NCI-H1048 (cell line): ENCODE data around the gene HLA-DQA1.
"Not testable (repeated sequence)": the region's sequence is repeated elsewhere in the genome, so short reads cannot be mapped to it uniquely, and the experiment has no call there.

Experiments used
- DNase-seq: peaks from one replicate; lab custom pipeline; 2025; lab: John Stamatoyannopoulos, UW

The HLA-DQA1 gene

GRCh38 chr6:32622545-32623401 is 14.4 kb upstream of the HLA-DQA1 start:
- no peak for DNase-seq

DNA sequence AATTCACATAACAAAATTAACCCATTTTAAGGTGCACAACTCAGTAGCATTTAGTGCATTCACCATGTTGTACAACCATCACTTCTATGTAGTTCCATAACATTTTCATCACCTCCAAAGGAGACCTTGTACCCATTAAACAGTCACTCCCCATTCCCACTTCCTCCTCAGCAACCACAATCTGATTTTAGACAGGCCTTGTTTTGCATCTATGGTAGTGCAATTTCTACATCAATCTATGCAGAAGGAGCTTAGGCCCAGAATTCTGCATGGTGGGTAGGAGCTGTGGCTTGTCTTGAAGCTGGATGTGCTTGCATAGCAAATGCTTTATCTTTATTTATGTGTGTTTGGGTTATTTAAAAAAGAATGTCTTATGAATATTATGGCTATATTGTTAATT is 13.5 kb upstream of the HLA-DQA1 start:
- DNase-seq, result no peak

- no peak for DNase-seq
Measured at GRCh38 chr6:32624565-32624964, 12.6 kb upstream of the HLA-DQA1 start.

DNA sequence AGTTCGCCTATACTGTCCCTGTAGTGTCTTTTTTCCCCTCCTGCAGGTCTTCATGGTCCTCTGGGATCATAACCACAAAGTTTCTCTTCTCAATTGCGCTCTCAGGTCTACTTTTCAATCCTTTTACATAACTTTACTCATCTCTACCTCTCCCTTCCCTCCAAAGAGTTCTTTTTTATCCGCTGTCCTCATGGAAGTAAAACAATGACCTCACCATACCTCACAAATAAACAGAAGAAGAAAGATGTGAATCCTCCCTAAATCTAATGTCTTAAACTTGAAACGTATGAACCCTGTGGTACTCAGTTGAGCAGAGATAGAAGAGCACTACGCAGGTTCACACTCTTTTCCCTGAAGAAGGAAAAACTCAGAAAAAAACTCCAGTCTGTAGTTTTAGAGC is 12.1 kb upstream of the HLA-DQA1 start:
- DNase-seq, result no peak

GRCh38 chr6:32627249-32627648 is 10.0 kb upstream of the HLA-DQA1 start:
- DNase-seq, result no peak

- no peak for DNase-seq
Measured at GRCh38 chr6:32627831-32628230, 9.4 kb upstream of the HLA-DQA1 start.

DNA sequence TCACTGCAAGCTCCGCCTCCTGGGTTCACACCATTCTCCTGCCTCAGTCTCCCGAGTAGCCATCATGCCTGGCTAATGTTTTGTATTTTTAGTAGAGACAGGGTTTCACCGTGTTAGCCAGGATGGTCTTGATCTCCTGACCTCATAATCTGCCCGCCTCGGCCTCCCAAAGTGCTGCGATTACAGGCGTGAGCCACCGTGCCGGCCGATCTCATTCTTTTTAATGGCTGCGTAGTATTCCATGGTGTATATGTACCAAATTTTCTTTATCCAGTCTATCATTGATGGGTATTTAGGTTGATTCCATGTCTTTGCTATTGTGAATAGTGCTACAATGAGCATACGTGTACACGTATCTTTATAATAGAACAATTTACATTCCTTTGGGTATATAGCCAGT is 7.4 kb upstream of the HLA-DQA1 start:
- DNase-seq, result not testable (repeated sequence)

GRCh38 chr6:32635526-32636123 is 1.6 kb upstream of the HLA-DQA1 start:
- DNase-seq, result no peak

GRCh38 chr6:32637883-32638282 is 677 bp downstream of the HLA-DQA1 start:
- no peak for DNase-seq

DNA sequence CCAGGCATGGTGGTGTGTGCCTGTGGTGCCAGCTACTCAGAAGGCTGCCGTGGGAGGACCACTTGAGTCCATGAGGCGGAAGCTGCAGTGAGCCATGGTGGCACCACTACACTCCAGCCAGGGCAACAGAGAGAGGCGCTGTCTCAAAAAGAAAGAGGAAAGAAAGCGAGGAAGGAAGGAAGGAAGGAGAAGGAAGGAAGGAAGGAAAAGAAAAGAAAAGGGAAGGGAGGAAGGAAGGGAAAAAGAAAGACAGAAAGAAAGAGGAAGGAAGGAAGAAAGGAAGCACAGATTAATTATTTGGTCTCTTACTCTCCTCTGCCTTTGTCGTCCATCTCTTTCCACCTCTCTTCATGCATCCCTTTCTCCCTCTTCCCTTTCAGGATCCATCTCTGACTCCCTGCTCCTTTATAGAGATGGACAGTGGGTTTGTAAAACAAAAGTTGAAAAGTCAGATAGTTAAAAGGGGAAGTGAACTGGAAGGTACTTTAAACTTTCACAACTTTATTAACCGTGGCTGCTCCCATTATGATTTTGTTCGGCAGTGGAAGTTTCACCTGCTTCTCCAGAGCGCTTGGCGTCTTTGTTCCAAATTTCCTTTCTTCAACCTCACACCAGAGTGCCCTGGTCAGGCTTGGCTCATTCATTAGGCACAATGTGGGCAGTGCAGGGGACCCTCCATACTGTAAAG is 1.5 kb downstream of the HLA-DQA1 start:
- no peak for DNase-seq

- DNase-seq, result no peak
Measured at GRCh38 chr6:32639440-32640394, 2.5 kb downstream of the HLA-DQA1 start.

GRCh38 chr6:32641122-32641521 is 3.9 kb downstream of the HLA-DQA1 start:
- no peak for DNase-seq

GRCh38 chr6:32641785-32642719 is 4.8 kb downstream of the HLA-DQA1 start:
- DNase-seq, result not testable (repeated sequence)

DNA sequence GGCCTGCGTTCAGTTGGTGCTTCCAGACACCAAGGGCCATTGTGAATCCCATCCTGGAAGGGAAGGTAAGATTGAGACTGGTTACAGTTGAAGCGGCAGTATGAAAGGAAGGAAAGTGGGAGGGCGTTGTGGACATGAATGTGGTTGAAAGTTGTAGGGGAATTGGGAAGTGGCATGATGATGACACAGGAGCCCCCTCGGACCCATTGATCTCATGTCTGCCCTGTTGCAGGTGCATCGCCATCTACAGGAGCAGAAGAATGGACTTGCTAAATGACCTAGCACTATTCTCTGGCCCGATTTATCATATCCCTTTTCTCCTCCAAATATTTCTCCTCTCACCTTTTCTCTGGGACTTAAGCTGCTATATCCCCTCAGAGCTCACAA is 5.5 kb downstream of the HLA-DQA1 start:
- no peak for DNase-seq

GRCh38 chr6:32643904-32644303 is 6.7 kb downstream of the HLA-DQA1 start:
- DNase-seq, result no peak

- DNase-seq, result no peak
Measured at GRCh38 chr6:32645047-32645703, 8.0 kb downstream of the HLA-DQA1 start.

DNA sequence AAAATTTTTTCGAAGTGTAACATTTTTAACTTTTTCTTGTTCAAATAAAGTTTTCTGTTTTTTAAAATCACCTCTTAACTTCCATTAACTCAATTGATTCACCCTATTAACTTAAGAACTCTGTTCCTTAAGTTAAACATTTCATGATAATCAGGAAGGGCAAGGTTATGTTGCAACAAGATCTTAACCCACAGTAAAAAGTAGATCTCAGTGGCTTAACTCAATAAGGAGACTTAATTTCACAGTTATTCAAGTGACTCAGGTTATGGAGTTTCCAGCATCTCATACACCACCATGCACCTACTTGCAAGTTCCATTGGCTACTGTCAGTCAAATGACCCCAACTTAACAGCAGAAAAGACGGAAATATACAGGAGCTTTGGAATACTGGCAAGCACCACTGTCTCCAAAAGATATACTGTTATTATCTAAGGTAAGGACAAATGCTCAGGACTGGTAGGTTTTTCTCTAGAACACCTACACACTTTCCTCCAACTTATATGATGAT is 18.1 kb downstream of the HLA-DQA1 start:
- DNase-seq, result no peak

DNA sequence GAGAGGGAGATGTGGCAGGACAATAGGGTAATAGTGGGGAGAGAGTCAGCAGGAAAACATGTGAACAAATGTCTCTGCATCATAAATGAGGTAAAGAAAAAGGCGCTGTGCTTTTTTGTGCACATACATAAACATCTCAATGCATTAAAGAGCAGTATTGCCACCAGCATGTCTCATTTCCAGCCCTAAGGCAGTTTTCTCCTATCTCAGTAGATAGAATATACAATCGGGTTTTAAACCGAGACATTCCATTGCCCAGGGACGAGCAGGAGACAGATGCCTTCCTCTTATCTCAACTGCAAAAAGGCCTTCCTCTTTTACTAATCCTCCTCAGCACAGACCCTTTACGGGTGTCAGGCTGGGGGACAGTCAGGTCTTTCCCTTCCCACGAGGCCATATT is 20.1 kb downstream of the HLA-DQA1 start:
- DNase-seq, result not testable (repeated sequence)

DNA sequence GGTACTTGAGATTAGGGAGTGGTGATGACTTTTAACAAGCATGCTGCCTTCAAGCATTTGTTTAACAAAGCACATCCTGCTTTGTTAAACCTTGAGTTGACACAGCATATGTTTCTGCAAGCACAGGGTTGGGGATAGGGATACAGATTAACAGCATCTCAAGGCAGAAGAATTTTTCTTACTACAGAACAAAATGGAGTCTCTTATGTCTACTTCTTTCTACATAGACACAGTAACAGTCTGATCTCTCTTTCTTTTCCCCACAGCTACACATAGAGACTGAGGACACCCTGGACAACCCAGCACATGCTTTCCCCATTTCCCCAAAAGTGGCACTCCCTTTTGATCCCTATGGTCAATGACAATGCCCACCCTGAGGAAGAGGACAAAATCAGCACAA is 20.6 kb downstream of the HLA-DQA1 start:
- DNase-seq, result not testable (repeated sequence)
